Measurements from ENCODE around the gene RRAGC. TPM values are rescaled to one million over a fixed set of nuclear protein-coding genes. Genes with fewer than 3 reads are reported as not detected.
A peak's percentile ranks its signal among the peaks of the same experiment; 100 is the strongest.

RRAGC gene
- polyA plus RNA-seq (ENCODE audit: insufficient read depth in 1 of 5, insufficient read length in 5 of 5, low replicate concordance in 1 of 5): 10 to 100 TPM; 23.8 to 32.3 (median 28.6) TPM
- long read RNA-seq, donor 1, transcript RRAGC-201 (7 exons, 2,732 nt): major isoform, 14 of 44 reads
- long read RNA-seq, donor 1, partial matches to known transcripts: 29 of 44 reads
- long read RNA-seq, donor 1, other reads (novel, unspliced or antisense): 0 of 44 reads
- long read RNA-seq, donor 2, transcript RRAGC-201 (7 exons, 2,732 nt): major isoform, 11 of 11 reads
- long read RNA-seq, donor 2, partial matches to known transcripts: 0 of 11 reads
- long read RNA-seq, donor 2, other reads (novel, unspliced or antisense): 0 of 11 reads
- long read RNA-seq, donor 3, transcript RRAGC-201 (7 exons, 2,732 nt): major isoform, 9 of 10 reads
- long read RNA-seq, donor 3, partial matches to known transcripts: 0 of 10 reads
- long read RNA-seq, donor 3, other reads (novel, unspliced or antisense): 0 of 10 reads
- long read RNA-seq, donor 4, transcript RRAGC-201 (7 exons, 2,732 nt): major isoform, 6 of 10 reads
- long read RNA-seq, donor 4, partial matches to known transcripts: 0 of 10 reads
- long read RNA-seq, donor 4, other reads (novel, unspliced or antisense): 0 of 10 reads
- long read RNA-seq, donor 5, transcript RRAGC-201 (7 exons, 2,732 nt): major isoform, 10 of 12 reads
- long read RNA-seq, donor 5, partial matches to known transcripts: 0 of 12 reads
- long read RNA-seq, donor 5, other reads (novel, unspliced or antisense): 0 of 12 reads
- long read RNA-seq, donor 6, transcript RRAGC-201 (7 exons, 2,732 nt): major isoform, 12 of 12 reads
- long read RNA-seq, donor 6, partial matches to known transcripts: 0 of 12 reads
- long read RNA-seq, donor 6, other reads (novel, unspliced or antisense): 0 of 12 reads
- long read RNA-seq, donor 7, transcript RRAGC-201 (7 exons, 2,732 nt): major isoform, 11 of 11 reads
- long read RNA-seq, donor 7, partial matches to known transcripts: 0 of 11 reads
- long read RNA-seq, donor 7, other reads (novel, unspliced or antisense): 0 of 11 reads
- long read RNA-seq, donor 8, transcript RRAGC-201 (7 exons, 2,732 nt): major isoform, 7 of 7 reads
- long read RNA-seq, donor 8, partial matches to known transcripts: 0 of 7 reads
- long read RNA-seq, donor 8, other reads (novel, unspliced or antisense): 0 of 7 reads

- DNase-seq: peak; percentile 96 to 97
These were observed at the start of gene RRAGC for GRCh38 chr1:38859561-38860453. RRAGC (minus strand) TSS chr1:38859772; CDS start chr1:38859646, 126 bp downstream.

GRCh38 chr1:38908821-38909220 is 49.2 kb upstream of the RRAGC start:
- no peak for DNase-seq

- no peak for DNase-seq
These were observed 46.4 kb upstream of the RRAGC start for GRCh38 chr1:38905985-38906384.

GRCh38 chr1:38899560-38899959 is 40.0 kb upstream of the RRAGC start:
- no peak for DNase-seq

GRCh38 chr1:38898653-38899230 is 39.2 kb upstream of the RRAGC start:
- no peak for DNase-seq

GRCh38 chr1:38896169-38896568 is 36.6 kb upstream of the RRAGC start:
- DNase-seq: no peak

- DNase-seq: no peak
These were observed 33.4 kb upstream of the RRAGC start for GRCh38 chr1:38892976-38893375.

- DNase-seq: no peak
These were observed 32.2 kb upstream of the RRAGC start for GRCh38 chr1:38891753-38892152.

- DNase-seq: no peak
These were observed 30.0 kb upstream of the RRAGC start for GRCh38 chr1:38889589-38889988.

GRCh38 chr1:38888423-38889333 is 29.1 kb upstream of the RRAGC start:
- DNase-seq: no peak

- DNase-seq: no peak
These were observed 25.5 kb upstream of the RRAGC start for GRCh38 chr1:38885092-38885491.

GRCh38 chr1:38881487-38881886 is 21.9 kb upstream of the RRAGC start, which contains the start of gene GJA9:
GJA9 (minus strand) TSS chr1:38881587; CDS start chr1:38876098, 5,489 bp downstream.
- DNase-seq: no peak

GRCh38 chr1:38875811-38876210 is 16.2 kb upstream of the RRAGC start:
- DNase-seq: no peak

GRCh38 chr1:38873027-38873969 is 13.7 kb upstream of the RRAGC start, which contains the start of gene MYCBP:
MYCBP (minus strand) TSS chr1:38873348; CDS start chr1:38873305, 43 bp downstream.
- DNase-seq: peak; percentile 96 to 97

- DNase-seq: peak in 1 of 2 donors; percentile 4
These were observed 12.9 kb upstream of the RRAGC start for GRCh38 chr1:38872401-38873026.

GRCh38 chr1:38870996-38871395 is 11.4 kb upstream of the RRAGC start:
- no peak for DNase-seq

GRCh38 chr1:38867208-38867607 is 7.6 kb upstream of the RRAGC start:
- DNase-seq: no peak
